Upper lobe of left lung (tissue), 6 donors: ENCODE measurements around the gene MIA3. TPM values are rescaled to one million over a fixed set of nuclear protein-coding genes. Genes with fewer than 3 reads are reported as not detected.
A peak's percentile ranks its signal among the peaks of the same experiment; 100 is the strongest.

Source experiments
- ATAC-seq, 2 donors: fragments of 200-7000 bp; cut with Tn5 transposase; one replicate each; pipeline ENCODE4 v1.9.1; 2022; ENCODE audit warnings: mild to moderate bottlenecking in 2 of 2, moderate library complexity in 2 of 2; ENCODE audit not compliant: low FRiP score in 2 of 2
- DNase-seq, 2 donors: peaks; one replicate each; pipeline ENCODE4 v3.0.0-alpha.2; 2019 to 2020
- H3K27ac ChIP-seq, 4 donors: fragments of 200-600 bp; sonication (generic); one replicate each; pipeline ENCODE4 v1.5.1; 2016 to 2019
- H3K27me3 ChIP-seq, 4 donors: fragments of 200-600 bp; sonication (generic); one replicate each; pipeline ENCODE4 v1.5.1; 2017 to 2019
- H3K36me3 ChIP-seq, 4 donors: fragments of 200-600 bp; sonication (generic); one replicate each; pipeline ENCODE4 v1.5.1; 2016 to 2019
- H3K4me1 ChIP-seq, 4 donors: fragments of 200-600 bp; sonication (generic); one replicate each; pipeline ENCODE4 v1.5.1; 2018 to 2019
- H3K4me3 ChIP-seq, 4 donors: fragments of 200-600 bp; sonication (generic); one replicate each; pipeline ENCODE4 v1.5.1; 2017 to 2019; ENCODE audit warnings: mild to moderate bottlenecking in 2 of 4, moderate library complexity in 1 of 4
- H3K9me3 ChIP-seq, 4 donors: fragments of 200-600 bp; sonication (generic); one replicate each; pipeline ENCODE4 v1.5.1; 2018 to 2019
- CTCF ChIP-seq, 6 experiments: fragments of 450-650 bp in 4 of 6; fragments of 200-600 bp in 2 of 6; sonication (generic) in 2 of 6; IDR thresholded peaks; one replicate each; pipeline ENCODE4 v1.5.1; 2016 to 2019; ENCODE audit warnings: antibody characterized with exemption in 6 of 6
- EP300 ChIP-seq, 4 donors: sonication (generic); formaldehyde crosslinking; IDR thresholded peaks; one replicate each; pipeline ENCODE4 v1.5.1; 2017; ENCODE audit warnings: antibody characterized with exemption in 4 of 4, control low read depth in 2 of 4
- POLR2A ChIP-seq, 4 donors: fragments of 450-650 bp; IDR thresholded peaks; one replicate each; pipeline ENCODE4 v1.5.1; 2016 to 2017; ENCODE audit warnings: antibody characterized with exemption in 4 of 4, mild to moderate bottlenecking in 2 of 4
- POLR2AphosphoS5 ChIP-seq, 2 donors: sonication (generic); formaldehyde crosslinking; IDR thresholded peaks; one replicate each; pipeline ENCODE4 v1.5.1; 2017; ENCODE audit warnings: antibody characterized with exemption in 2 of 2
- WGBS, 2 donors: methylation state at CpG; one replicate each; pipeline ENCODE4 v1.1.5; 2017 to 2018; 5-methylcytosine and 5-hydroxymethylcytosine counted together
- total RNA-seq, 6 donors: library from RNA; depleted of rRNA in 4 of 6; stranded (reverse); fragments of >200 nt in 4 of 6; gene quantifications; one replicate each; pipeline versions ENCODE4 v1.1.0 to v1.2.1, GENCODE V29; 2016 to 2021
- donor health status: DM: no; HTN: no; CAD: no; lungs with moderate emphysema.
- donor health status: DM: no; HTN: yes; CAD: no; lungs with severe emphysema.

Gene MIA3
- total RNA-seq, result 10 to 100 TPM; 29.6 to 76.0 (median 58.2) TPM

- DNase-seq, result peak; percentile 21 to 93
- peak in 1 of 4 donors; percentile 67 for TF ChIP-seq POLR2A (IDR thresholded peaks at IDR 0.05)
- TF ChIP-seq EP300 (IDR thresholded peaks at IDR 0.05), result no peak
- TF ChIP-seq POLR2AphosphoS5 (IDR thresholded peaks at IDR 0.05), result peak; percentile 17 to 54
- peak in 1 of 6 experiments; percentile 9 for TF ChIP-seq CTCF (IDR thresholded peaks at IDR 0.05)
- H3K4me1 ChIP-seq, result peaks cover 10 to 29% (median 15%) of the 10 kb centered on the region in 4 donors
- ATAC-seq, result peak; percentile 81 to 85
- peak within 1 kb of the TSS; percentile 82 to 88 (median 85) for H3K27ac ChIP-seq
- WGBS, 2 donors, result 0% methylated on average over 19 to 35 of the region's 81 CpGs
- H3K4me3 ChIP-seq, result peak within 1 kb of the TSS; percentile 84 to 98 (median 96)
- no peaks in the 10 kb centered on the region for H3K27me3 ChIP-seq
- peaks cover 0 to 16% (median 3%) of the 10 kb centered on the region in 4 donors for H3K36me3 ChIP-seq
- no peaks in the 10 kb centered on the region for H3K9me3 ChIP-seq
Measured at GRCh38 chr1:222618001-222618879, at the start of gene MIA3. Gene MIA3 (plus strand): TSS chr1:222618097. CDS start chr1:222618111, 14 bp downstream.

- 80 to 97% methylated on average over 1 of the region's 1 CpG for WGBS, 2 donors
- peaks cover 0 to 42% (median 7%) of the 10 kb centered on the region in 4 donors for H3K36me3 ChIP-seq
- DNase-seq, result no peak
Measured at GRCh38 chr1:222570837-222571236, 47.1 kb upstream of the MIA3 start.

GRCh38 chr1:222579316-222579715, 38.6 kb upstream of the MIA3 start:
- no peak overlapping the region for H3K4me3 ChIP-seq
- TF ChIP-seq EP300 (IDR thresholded peaks at IDR 0.05) (no peak), POLR2AphosphoS5 (IDR thresholded peaks at IDR 0.05) (no peak), POLR2A (IDR thresholded peaks at IDR 0.05) (no peak), CTCF (IDR thresholded peaks at IDR 0.05) (no peak)
- H3K27ac ChIP-seq, result no peak overlapping the region
- whole genome bisulfite sequencing, 2 donors, result 82 to 84% methylated on average over 3 of the region's 3 CpGs
- no peak for ATAC-seq
- no peaks in the 10 kb centered on the region for H3K27me3 ChIP-seq
- no peaks in the 10 kb centered on the region for H3K9me3 ChIP-seq
- peaks cover 0 to 6% (median 2%) of the 10 kb centered on the region in 4 donors for H3K4me1 ChIP-seq
- peaks cover 0 to 40% (median 3%) of the 10 kb centered on the region in 4 donors for H3K36me3 ChIP-seq
- no peak for DNase-seq

More at GRCh38 chr1:222570837-222571236, 47.1 kb upstream of the MIA3 start:
- Histone ChIP-seq H3K4me3 (no peak overlapping the region), H3K27ac (no peak overlapping the region), H3K4me1 (no peaks in the 10 kb centered on the region), H3K9me3 (peaks cover 0 to 5% (median 0%) of the 10 kb centered on the region in 4 donors), H3K27me3 (no peaks in the 10 kb centered on the region)
- TF ChIP-seq POLR2A (IDR thresholded peaks at IDR 0.05) (no peak), EP300 (IDR thresholded peaks at IDR 0.05) (no peak), CTCF (IDR thresholded peaks at IDR 0.05) (no peak), POLR2AphosphoS5 (IDR thresholded peaks at IDR 0.05) (no peak)
- no peak for ATAC-seq

DNA sequence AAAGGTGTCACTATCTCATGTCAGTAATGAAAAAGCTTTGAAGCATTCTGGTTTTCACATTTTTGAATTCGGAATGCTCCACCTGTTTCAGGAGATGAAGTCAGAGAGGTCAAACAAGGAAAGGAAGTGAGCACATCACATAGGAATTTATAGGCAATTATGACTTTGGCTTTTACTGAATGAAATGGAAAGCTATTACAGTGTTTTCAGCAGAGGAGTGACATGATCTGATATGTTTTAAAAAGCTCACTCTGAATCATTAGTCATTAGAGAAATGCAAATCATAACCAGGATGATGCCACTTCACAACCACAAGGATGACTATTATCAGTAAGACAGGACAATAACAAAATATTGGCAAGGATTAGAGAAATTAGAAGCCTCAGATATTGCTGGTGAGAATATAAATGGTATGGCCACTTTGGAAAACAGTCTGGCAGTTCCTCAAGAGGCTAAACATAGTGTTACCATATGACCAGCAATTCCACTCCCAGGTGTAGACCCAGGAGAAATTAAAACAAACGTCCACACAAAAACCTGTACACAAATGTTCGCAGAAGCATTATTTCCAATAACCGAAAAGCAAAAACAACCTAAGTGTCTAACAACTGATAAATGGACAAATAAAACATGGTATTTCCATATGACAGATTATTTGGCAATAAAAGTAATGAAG, 35.7 kb upstream of the MIA3 start:
- 84 to 86% methylated on average over 4 of the region's 4 CpGs for WGBS, 2 donors
- no peak overlapping the region for H3K27ac ChIP-seq

More for the DNA sequence above, 35.7 kb upstream of the MIA3 start:
- no peak for DNase-seq
- ATAC-seq, result no peak
- peaks cover 0 to 31% (median 3%) of the 10 kb centered on the region in 4 donors for H3K36me3 ChIP-seq
- no peaks in the 10 kb centered on the region for H3K27me3 ChIP-seq
- H3K9me3 ChIP-seq, result no peaks in the 10 kb centered on the region
- peaks cover 0 to 6% (median 3%) of the 10 kb centered on the region in 4 donors for H3K4me1 ChIP-seq
- TF ChIP-seq CTCF (IDR thresholded peaks at IDR 0.05) (no peak), POLR2A (IDR thresholded peaks at IDR 0.05) (no peak), POLR2AphosphoS5 (IDR thresholded peaks at IDR 0.05) (no peak), EP300 (IDR thresholded peaks at IDR 0.05) (no peak)
- H3K4me3 ChIP-seq, result no peak overlapping the region
